ENCODE data around the gene BRD7.

The BRD7 gene

GRCh38 chr16:50270510-50271147 is 98.2 kb downstream of the BRD7 start:
- no peak for DNase-seq

GRCh38 chr16:50269769-50270509 is 98.8 kb downstream of the BRD7 start:
- no peak for DNase-seq

GRCh38 chr16:50269061-50269705 is 99.6 kb downstream of the BRD7 start:
- DNase-seq: no peak

GRCh38 chr16:50268352-50268751 is 100.4 kb downstream of the BRD7 start:
- no peak for DNase-seq

- DNase-seq: no peak
Measured at GRCh38 chr16:50267651-50268050, 101.1 kb downstream of the BRD7 start.

- no peak for DNase-seq
Measured at GRCh38 chr16:50267151-50267631, 101.6 kb downstream of the BRD7 start.

GRCh38 chr16:50266337-50267091 is 102.3 kb downstream of the BRD7 start, which contains the start of gene ADCY7:
Gene ADCY7 (plus strand): TSS chr16:50266551. CDS start chr16:50288180, 21,629 bp downstream.
- no peak for DNase-seq

Measured in NCI-H226 (cell line).